Suprapubic skin (tissue), 4 donors: ENCODE data around the gene TNNI3.

Source experiments
- CTCF ChIP-seq, 2 donors: fragments of 200-600 bp in 1 of 2; fragments of 450-650 bp in 1 of 2; sonication (generic) in 1 of 2; IDR thresholded peaks; one replicate each; pipeline ENCODE4 v1.5.1; 2016 to 2019; ENCODE audit warnings: antibody characterized with exemption in 2 of 2, mild to moderate bottlenecking in 1 of 2, moderate library complexity in 1 of 2
- POLR2A ChIP-seq, 2 donors: fragments of 450-650 bp; IDR thresholded peaks; one replicate each; pipeline ENCODE4 v1.6.1; 2017; ENCODE audit warnings: antibody characterized with exemption in 2 of 2, mild to moderate bottlenecking in 2 of 2, moderate library complexity in 2 of 2
- POLR2AphosphoS5 ChIP-seq, 3 donors: sonication (generic); formaldehyde crosslinking; IDR thresholded peaks; one replicate each; pipeline ENCODE4 v1.6.1; 2017; ENCODE audit warnings: antibody characterized with exemption in 3 of 3

GRCh38 chr19:55132453-55133129 lies 24.9 kb downstream of the TNNI3 start:
- TF ChIP-seq CTCF (IDR thresholded peaks at IDR 0.05) (no peak), POLR2A (IDR thresholded peaks at IDR 0.05) (no peak), POLR2AphosphoS5 (IDR thresholded peaks at IDR 0.05) (no peak)
